Astrocyte (in vitro differentiated cells and primary cell): ENCODE data around the gene PARK7.

ENCODE experiments used
- CTCF ChIP-seq: IDR thresholded peaks from 2 replicates; pipeline ENCODE4 v1.5.1; 2011; ENCODE audit warnings: low read depth, mild to moderate bottlenecking, inconsistent platforms, low read length, moderate library complexity; ENCODE audit not compliant: insufficient read depth
- EZH2 ChIP-seq: IDR thresholded peaks from 2 replicates; pipeline ENCODE4 v1.6.1; 2012; ENCODE audit warnings: mild to moderate bottlenecking, low read length, inconsistent platforms; ENCODE audit not compliant: insufficient read depth

GRCh38 chr1:7922301-7922700 lies 39.2 kb upstream of the PARK7 start:
- TF ChIP-seq CTCF (no peak), EZH2 (no peak)
